Neural progenitor cell (in vitro differentiated cells): ENCODE results near the gene DDX31.

Source experiments
- EZH2 ChIP-seq: fragments of 200-600 bp; sonication (generic); IDR thresholded peaks from 2 replicates; pipeline ENCODE4 v1.6.1; 2017; ENCODE audit warnings: antibody characterized with exemption, mild to moderate bottlenecking, moderate library complexity
- EZH2phosphoT487 ChIP-seq: fragments of 200-600 bp; sonication (generic); IDR thresholded peaks from 2 replicates; pipeline ENCODE4 v1.6.1; 2017; ENCODE audit warnings: antibody characterized with exemption
- TF ChIP-seq, protein P1 (sequence below): fragments of 200-600 bp; sonication (generic); IDR thresholded peaks from 2 replicates; pipeline ENCODE4 v1.5.1; 2017; ENCODE audit warnings: antibody characterized with exemption, mild to moderate bottlenecking

DNA sequence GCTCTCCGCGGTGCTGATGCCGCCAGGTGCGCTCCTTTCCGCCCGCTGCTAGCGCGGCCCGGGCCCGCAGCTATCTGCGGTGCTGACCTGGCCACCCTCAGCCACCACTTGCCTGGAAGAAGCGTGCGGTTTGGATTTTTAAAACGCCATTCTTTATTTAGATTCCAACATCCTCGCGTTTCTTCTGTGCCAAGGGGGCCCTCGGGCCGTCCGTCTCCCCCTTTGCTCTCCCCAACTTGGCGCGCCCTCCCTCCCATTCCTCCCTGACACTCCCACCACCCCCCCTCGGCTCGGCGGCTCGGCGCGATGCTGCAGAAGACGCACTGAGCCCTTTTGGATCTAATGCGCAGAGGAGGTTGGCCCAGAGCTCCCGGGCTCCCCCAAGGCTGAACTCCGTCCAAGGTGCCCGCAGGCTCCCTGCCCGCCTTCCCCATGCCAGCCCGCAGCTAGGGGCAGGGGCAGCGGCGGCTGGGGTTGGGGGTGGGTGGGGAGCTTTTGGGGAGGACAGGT lies 87.5 kb downstream of the DDX31 start, which contains the start of gene BARHL1:
- TF ChIP-seq EZH2 (no peak), EZH2phosphoT487 (no peak)
- TF ChIP-seq, protein P1, sequence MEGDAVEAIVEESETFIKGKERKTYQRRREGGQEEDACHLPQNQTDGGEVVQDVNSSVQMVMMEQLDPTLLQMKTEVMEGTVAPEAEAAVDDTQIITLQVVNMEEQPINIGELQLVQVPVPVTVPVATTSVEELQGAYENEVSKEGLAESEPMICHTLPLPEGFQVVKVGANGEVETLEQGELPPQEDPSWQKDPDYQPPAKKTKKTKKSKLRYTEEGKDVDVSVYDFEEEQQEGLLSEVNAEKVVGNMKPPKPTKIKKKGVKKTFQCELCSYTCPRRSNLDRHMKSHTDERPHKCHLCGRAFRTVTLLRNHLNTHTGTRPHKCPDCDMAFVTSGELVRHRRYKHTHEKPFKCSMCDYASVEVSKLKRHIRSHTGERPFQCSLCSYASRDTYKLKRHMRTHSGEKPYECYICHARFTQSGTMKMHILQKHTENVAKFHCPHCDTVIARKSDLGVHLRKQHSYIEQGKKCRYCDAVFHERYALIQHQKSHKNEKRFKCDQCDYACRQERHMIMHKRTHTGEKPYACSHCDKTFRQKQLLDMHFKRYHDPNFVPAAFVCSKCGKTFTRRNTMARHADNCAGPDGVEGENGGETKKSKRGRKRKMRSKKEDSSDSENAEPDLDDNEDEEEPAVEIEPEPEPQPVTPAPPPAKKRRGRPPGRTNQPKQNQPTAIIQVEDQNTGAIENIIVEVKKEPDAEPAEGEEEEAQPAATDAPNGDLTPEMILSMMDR: no peak
